ENCODE data around the gene BPIFB4.
"Not testable (repeated sequence)": the region's sequence is repeated elsewhere in the genome, so short reads cannot be mapped to it uniquely, and the experiment has no call there.

The BPIFB4 gene

DNA sequence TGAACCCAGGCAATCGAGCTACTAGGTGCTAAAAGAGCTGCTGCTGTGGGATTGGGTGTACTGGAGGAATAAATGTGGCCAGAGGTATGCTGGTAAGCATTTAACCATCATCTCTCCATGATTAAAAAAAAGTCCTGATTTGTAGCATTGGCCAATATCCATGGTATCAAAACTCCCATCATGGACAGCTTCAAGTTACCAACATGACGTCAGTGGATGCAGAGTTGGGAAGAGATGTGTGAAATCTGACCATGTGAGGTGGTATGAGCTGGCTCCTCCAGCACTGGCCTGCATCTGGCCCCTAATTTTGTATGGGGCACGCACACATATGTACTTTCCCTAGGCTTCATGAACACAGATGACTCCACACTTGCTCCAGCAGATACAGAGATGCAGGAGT lies 11.7 kb downstream of the BPIFB4 start:
- DNase-seq: no peak

DNA sequence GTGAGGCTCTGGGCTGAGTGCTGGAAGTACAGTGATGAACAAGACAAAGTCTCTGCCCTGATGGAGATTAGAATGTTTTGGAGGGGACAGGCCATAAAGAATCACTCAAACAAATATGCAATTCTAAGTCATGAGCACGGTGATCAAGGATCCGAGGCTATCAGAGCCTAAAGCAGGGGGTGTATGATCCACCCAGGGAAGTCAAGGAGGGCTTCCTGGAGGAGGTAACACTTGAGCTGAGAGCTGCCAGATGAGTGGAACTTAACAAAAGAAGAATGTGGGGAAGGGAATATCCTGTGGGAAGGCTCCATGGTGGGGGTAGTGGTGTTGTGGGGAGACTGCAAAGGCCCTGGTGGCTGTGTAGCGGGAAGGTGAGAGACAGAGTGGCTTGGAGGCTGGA lies 12.2 kb downstream of the BPIFB4 start:
- DNase-seq: no peak

DNA sequence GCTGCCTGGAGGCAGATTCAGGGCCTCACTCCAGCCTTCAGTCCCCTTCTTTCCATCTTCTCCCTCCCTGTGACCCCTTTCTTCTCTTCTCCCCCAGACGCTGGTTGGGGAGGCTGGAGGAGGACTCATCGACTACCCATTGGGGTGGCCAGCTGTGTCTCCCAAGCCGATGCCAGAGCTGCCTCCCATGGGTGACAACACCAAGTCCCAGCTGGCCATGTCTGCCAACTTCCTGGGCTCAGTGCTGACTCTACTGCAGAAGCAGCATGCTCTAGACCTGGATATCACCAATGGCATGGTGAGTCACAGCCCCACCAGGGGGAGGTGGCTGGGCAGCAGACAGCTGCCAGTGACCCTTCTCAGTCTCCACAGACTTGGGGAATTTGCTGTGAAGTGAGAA lies 12.9 kb downstream of the BPIFB4 start:
- no peak for DNase-seq

DNA sequence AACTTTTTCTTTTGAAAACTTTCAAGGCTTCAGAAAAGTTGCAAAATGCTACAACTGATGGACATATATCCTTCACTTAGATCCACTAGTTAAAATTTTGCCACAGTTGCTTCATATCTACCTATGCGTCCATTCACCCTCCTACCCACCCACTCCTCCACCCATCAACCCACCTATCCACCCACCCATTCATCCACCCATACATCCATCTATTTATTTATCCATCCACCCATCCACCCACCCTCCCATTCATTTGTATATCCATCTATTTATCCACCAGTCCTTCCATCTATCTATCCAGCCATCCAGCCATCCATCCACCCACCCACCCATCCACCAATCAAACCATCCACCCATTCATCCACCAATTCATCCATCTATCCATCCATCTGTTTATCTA lies 13.6 kb downstream of the BPIFB4 start:
- no peak for DNase-seq

DNA sequence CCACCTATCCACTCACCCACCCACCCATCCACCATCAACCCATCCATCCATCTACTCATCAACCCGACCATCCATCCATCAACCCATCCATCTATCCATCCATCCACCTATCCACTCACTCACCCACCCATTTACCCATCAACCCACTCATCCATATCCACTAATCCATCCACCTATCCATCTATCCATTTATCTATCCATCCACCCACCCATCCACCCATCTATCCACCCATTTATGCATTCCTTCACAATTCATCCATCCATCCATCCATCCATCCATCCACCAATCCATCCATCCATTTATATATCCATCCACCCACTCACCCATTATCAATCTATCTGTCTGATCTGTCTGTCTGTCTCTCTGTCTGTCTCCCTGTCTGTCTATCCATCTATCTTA lies 14.1 kb downstream of the BPIFB4 start:
- no peak for DNase-seq

DNA sequence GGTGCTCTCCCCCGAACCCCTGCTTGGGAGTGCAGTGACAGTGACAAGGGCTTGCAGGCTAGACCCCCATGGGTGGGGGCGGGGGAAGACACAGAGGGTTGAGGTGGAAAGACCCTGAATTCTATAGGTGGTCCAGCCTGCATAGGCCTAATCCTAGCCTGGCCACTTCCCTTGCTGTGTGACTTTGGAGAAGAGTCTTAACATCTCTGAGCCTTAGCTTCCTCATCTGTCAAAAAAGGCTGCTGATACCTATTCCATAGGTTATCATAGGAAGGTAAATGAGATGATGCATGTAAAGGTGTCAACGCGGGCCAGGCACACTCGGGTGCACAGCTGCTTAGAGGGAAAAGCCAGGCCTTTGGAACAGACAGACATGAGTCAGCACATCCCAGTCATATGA lies 15.8 kb downstream of the BPIFB4 start:
- no peak for DNase-seq

DNA sequence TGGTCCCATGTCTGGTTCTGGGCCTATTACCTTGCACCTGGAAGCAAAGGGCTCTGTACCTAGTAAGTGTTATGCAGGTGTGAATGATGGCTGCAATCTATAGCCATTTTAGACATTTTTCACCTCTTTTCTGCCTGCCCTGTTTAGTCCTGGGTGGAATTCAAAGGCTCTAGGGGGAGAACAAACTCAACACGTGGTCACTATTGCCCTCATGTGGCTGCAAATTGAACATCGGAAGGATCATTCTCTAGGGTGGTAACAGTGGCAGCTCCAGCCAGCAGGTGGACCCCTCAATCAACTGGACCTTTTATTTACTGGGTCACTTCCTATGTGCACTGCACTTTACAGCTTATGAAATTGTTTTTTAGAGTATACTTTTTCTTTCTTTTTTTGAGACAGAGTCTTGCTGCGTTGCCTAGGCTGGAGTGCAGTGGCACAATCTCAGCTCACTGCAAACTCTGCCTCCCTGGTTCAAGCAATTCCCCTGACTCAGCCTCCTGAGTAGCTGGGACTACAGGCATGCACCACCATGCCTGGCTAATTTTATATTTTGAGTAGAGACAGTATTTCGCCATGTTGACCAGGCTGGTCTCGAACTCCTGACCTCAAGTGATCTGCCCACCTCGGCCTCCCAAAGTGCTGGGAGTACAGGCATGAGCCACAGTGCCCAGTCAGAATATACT lies 16.6 kb downstream of the BPIFB4 start:
- DNase-seq: peak; percentile 28

DNA sequence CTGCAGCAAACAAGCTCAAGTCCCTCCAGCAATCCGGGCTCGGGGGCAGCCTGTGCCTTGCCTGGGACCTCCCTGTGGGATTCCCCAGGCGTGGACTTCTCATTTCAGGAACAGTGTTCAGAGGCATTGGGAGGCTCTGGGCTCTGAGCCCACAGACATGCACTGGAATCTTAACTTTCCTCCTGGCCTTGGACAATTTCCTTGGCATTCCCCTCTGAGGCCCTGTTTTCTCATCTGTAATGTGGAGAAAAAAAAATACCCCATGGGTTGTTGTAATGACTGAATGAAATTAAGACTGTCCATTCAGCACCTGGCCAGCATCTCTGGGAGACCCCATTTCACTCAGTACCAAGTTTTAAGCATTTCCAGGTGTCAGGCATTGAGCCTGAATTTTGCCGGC lies 17.6 kb downstream of the BPIFB4 start:
- DNase-seq: no peak

DNA sequence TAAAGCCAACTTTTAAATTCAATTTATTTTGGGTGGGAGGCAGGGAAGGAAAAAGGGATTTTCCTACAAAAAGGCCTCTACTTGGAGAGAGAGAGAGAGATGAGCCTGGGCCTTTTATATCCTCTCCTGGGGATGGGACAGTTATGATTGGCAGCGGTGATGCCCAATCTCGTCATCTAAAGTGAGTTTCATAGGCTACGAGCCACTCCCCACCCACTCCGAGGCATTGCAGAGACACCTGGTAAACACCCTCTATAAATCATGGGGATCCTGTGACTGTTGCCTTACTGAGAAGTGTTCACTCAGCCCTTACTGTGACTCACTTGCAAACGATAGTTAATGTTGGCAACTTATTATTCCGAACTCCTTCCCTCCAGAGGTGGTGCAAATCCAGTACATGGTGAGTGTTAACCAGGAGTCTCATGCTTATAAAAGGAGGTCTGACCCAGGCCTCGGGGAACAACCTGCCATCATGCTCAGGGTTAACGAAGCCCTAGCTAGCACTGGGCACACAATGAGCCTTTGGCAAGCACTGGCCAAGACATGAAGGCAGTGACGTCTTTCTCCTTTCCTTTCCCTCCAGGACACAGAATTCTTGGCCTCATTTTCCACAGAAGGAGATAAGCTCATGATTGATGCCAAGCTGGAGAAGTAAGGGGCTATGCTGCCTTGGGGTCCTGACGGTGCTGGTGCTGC lies 20.5 kb downstream of the BPIFB4 start:
- no peak for DNase-seq

DNA sequence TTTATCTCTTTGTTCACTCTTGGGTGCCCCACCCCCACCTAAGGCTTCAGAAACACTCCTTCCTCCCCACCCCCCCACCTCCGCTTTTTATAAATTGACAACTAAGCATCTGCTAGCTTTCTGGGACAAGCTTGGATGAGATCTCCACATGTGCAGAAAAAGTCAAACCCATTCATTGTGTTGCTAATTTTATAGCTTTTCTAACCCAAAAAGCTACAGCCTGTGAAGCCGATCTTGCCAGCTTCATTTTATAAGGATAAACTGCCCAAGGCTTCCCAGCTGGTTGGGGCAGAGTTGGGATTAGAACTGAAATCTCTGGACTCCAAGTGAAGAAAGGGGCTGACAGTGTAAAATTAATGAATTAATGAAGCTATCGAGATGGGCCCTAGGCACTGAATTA lies 24.1 kb downstream of the BPIFB4 start:
- DNase-seq: no peak

DNA sequence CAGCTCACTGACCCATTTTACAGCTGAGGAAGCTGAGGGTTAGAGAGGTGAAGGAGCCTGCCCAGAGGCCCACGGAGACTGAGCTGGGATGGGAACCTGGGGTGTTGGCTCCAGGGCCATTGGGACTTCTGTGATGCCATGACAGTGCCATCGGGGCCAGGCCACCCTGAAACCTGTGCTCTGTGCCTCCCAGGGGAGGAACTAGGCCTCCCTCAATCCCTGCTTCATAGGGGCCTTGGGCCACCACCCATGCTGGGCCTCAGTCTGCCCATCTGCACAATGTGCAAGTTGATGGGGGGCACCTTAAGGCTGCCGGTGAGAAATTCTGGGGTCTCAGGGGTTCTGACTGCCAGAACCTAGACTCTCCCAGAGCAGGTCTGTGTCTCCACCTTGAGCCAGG lies 24.9 kb downstream of the BPIFB4 start:
- DNase-seq: no peak

DNA sequence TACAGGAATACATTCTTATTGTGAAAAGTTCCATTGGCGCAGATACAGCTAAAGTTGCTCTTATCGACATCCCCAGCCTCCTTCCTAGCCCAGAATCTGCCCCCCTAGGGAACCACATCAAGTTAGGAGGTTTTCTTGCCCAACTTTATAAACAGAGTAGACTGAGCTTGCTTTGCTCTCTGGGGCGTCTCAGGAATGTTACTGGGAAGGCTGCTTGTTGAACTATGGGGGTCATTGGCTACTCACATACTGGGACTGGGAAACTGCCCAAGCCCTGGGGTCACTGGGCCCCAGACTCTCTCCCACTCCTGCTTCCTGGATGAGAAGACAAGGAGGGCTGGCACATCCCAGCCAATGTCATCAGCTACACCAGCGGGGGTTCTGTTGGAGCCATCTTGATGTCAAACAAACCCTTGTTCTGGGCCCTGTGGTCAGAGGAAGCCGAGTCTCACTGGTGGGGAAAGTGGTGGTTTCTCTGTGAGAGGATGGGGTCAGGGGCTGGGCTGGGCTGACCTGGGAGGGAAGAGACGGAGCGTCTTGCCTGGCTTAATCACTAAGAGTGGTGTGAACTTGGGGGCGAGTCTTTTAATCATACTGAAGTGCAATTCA lies 26.0 kb downstream of the BPIFB4 start:
- no peak for DNase-seq

DNA sequence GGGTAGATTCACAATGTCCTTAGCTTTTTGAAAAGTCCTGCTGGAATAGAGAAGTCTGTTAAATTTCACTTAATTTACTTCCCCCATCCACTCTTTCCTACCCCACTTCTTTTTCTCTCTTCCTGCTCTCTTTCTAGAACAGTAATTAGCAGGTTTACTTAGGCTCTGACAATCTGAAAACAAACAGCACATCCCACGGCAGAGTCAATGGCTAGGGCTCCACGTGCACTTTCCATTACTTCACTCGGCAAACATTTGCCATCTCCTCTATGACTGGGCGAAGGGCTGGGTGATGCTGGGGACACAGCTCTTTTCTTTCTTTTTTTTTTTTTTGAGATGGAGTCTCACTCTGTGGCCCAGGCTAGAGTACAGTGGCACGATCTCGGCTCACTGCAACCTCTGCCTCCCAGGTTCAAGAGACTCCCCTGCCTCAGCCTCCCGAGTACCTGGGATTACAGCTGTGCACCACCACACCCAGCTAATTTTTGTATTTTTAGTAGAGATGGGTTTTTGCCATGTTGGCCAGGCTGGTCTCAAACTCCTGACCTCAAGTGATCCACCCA lies 26.7 kb downstream of the BPIFB4 start:
- not testable (repeated sequence) for DNase-seq

DNA sequence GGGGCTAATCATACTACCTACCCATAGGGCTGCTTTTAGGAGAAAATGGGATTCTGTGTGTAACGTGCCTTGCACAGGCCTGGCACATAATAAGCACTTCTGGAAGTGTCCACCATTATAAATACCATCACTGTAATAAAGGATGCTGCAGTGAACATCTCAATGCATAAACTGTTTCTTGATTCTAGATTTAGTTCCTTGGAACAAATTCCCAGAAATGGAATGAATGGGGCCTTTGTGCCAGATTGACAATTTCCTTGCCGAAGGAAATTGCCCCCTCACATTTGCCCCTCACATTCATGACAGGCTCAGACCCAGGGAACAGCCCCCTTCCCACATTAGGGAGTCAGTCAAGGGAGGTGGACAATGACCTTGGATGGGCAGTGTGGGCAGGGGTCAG lies 29.2 kb downstream of the BPIFB4 start:
- DNase-seq: no peak

DNA sequence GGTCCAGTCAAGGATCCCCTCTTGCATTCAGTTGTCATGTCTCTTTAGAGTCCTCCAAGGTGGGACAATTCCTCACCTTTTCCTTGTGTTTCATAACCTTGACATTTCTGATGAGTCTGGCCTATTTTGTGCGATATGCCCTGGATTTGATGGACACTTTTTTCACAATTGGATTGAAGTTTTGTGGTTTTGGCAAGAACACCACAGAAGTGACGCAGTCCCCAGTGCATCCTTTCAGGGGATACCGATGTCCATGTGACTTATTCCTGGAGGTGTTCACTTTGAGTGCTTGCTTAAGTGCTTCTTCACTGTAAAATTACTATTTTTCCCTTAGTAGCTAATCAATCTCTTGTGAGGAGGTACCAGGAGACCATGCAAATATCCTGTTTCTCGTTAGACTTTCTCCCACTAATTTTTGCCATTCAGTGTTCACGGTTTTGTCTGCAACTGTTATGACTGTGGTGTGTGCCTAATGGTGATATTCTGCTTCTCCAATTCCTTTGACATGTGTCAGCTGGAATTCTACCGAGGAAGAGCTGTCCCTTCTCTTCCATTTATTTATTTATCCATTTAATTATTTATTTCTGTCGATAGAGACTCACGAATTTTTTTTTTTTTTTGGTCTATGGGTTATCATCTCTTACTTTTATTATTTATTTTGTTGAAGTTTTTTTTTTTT lies 30.8 kb downstream of the BPIFB4 start:
- no peak for DNase-seq

DNA sequence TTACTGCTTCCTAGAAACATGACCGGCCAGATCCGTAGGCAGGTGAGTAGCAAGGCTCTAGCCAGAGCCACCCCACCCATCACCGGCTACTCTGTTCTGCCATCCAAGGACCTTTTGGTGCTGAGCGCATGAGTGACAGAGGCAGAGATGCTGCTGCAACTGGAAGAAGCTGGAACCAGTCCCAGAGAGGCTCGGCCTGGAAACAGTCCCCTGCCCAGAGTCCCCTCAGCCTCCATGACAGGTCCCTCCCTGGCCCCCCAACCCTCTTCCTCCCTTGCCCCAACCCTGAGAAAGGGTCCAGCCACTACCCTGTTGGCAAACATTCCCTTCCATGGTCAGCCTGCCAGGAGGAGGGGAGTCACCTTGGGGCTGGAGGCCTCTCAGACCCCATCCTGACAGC lies 31.9 kb downstream of the BPIFB4 start:
- DNase-seq: no peak

DNA sequence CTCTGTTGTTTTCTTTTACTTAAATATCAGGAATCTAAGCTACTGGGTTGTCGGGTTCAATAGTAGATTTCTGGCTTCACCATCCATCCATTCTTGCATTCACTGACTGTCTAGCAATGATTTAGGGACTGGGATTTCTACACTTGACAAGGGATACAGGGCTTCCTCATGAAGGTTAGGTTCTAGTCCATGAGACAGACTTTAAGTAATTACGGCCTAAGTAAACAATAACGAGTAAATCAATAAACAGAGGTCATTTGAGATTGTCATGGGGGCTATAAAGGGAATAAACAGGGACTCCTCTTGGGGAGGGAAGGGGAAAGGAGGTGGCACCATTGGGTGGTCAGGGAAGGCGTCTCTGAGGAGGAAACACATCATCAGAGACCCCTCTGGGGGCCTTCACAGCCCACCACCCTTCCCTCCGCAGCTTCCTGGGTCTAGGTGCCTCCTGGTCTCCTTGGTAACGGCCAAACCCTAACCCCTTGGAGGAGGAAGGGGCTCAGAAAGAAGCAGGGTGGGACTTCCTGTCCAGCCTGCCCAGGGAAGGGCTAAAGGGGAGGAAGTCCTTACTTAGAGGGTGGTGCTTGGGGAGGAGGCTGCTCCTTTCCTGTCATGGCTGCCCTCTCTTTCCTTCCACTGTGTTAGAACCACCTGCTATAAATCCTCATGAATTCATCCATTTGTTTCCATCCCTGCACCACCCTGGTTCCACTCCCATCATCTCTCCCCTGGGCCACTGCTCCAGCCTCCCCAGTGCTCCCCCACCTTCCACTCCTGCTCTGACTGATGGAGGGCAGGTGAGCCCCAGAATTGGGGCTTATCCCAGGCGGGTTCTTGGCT lies 33.3 kb downstream of the BPIFB4 start:
- no peak for DNase-seq

DNA sequence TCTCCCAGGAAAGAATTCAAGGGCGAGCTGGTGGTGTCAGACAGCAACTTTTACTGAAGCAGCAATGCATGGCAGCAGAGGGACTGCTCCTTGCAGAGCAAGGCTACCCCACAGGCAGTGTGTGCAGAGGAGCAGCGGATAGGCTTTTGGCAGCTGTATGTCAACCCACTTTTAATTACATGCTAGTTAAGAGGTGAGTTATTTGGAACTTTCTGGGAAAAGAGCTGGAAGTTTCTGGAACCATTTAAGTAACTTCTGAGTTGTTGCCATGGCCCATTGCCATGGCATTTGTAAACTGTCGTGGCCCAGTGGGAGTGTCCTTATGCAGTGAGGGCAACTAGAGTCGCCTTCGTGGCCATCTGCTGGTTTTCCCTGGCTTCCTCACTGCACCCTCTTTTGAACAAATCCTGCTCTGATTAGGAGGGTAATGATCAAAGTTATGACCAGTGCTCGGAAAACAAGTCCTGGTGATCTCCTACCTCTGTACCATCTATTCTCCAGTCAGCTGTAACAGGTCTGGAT lies 34.0 kb downstream of the BPIFB4 start:
- no peak for DNase-seq

DNA sequence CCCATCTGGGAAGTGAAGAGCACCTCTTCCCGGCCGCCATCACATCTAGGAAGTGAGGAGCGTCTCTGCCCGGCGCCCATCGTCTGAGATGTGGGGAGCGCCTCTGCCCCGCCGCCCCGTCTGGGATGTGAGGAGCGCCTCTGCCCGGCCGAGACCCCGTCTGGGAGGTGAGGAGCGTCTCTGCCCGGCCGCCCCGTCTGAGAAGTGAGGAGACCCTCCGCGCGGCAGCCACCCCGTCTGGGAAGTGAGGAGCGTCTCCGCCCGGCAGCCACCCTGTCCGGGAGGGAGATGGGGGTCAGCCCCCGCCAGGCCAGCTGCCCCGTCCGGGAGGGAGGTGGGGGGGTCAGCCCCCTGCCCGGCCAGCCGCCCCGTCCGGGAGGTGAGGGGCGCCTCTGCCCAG lies 36.1 kb downstream of the BPIFB4 start:
- not testable (repeated sequence) for DNase-seq

DNA sequence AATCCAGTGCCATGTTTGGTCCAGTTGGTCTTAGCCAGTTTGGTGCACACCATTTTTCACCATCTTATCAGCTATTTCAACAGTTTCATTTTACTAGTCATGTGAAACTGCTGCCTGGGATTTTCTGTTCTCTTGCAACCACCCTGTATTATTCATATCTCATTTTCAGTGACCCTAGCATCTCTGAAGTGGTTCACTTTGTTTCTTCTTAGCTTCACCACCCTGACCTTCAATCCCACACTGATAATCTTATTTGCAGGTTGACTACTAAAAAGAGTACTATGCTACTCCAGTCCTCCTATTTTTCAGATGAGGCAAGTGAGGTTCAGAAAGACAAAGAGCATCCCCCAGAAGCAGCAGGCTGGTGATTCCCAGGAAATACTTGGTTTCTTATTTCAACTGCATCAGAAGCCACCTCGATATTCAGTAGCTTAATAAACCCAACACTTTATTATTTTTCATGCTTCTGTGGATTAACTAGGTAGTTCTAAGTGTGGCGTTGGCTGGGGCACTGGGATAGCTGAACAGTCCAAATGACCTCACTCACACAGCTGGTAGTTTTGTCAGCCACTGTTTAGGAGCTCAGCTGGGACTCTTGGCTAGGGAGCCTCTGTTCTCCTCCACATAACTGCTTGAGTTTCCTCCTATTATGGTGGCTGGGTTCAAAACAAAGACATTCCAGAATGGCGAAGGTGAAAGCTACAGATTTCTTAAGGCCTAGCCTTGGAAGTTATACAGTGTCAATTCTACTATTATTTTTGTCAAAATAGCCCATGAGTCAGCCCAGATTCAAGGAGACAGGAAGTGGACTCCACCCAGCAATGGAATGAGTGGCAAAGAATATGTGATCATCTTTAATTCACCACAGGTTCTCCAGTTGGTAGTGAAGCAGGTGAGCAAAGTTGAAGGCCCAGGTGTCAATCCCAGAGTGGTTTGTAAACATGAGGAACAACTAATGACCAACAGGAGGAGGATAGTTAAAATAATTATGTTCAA lies 40.6 kb downstream of the BPIFB4 start:
- DNase-seq: no peak

DNA sequence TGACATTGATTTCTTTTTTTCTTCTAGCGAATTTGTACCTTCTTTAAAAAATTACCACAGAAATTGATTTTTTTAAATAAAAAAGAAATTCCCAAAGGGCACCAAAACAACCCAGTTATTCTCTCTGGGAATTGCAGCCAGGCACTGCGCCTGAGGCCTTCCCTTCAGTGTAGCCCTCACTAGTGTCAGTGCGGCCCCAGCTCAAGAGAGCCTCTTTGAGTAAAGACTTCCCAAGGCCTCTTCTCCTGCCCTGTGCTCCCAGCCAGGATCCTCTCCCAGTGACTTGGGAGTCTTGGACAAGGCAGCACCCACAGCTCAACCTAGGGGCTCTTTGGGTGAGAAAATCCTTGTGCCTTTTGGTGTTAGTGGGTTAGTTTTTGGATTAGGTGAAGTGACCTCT lies 41.5 kb downstream of the BPIFB4 start:
- DNase-seq: no peak

Measured in NK-92 treated with Interleukin-12 subunit alpha and Interleukin-12 subunit beta, amount 100 ng/mL, for 24 hours (cell line).